Sigmoid colon (tissue), 3 donors: ENCODE results near the gene MYLIP.

Experiments
- POLR2A ChIP-seq, 2 donors: fragments of 450-650 bp; IDR thresholded peaks; one replicate each; pipeline ENCODE4 v1.6.1; 2016; ENCODE audit warnings: antibody characterized with exemption in 2 of 2, mild to moderate bottlenecking in 2 of 2, moderate library complexity in 2 of 2
- TF ChIP-seq, protein P1 (sequence below), 4 experiments: fragments of 450-650 bp in 3 of 4; fragments of 200-600 bp in 1 of 4; IDR thresholded peaks; one replicate each; pipeline ENCODE4 v1.5.1; 2016 to 2019; ENCODE audit warnings: antibody characterized with exemption in 4 of 4, mild to moderate bottlenecking in 3 of 4, moderate library complexity in 2 of 4

DNA sequence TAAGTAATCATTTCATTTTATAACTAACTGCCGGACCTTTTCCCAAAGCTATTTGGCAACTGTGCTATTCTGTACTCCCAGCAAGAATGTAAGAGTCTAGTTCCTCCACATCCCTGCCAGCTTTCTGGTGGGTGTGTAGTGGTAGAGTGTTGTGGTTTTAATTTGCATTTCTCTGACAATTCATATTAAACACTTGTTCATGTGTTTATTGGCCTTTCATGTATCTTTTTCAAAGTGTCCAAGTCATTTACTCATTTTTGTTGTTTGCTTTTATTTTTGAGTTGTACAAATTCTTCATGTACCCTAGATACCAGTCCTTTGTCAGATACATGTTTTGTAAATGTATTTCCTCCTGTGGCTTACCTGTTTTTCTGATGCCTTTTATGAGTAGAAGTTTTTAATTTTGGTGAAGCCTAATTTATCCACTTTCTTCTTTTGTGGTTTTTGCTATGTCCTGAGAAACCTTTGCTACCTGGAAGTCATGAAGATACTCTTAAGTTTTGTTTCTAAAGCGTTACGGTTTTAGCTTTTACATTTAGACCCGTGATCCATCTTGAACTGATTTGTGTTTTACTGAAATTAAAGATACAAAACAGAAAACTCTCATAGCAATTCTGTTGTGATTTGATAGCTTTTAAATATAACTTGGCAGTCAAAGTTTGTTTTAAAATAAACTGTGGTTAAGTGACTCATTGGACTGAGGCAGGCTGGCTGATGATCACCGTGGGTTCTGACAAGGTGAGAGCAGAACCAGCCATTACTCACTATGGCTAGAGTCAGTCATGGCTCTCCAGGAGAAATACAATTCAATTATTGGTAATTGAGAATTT is 8.0 kb downstream of the MYLIP start:
- TF ChIP-seq, protein P1, sequence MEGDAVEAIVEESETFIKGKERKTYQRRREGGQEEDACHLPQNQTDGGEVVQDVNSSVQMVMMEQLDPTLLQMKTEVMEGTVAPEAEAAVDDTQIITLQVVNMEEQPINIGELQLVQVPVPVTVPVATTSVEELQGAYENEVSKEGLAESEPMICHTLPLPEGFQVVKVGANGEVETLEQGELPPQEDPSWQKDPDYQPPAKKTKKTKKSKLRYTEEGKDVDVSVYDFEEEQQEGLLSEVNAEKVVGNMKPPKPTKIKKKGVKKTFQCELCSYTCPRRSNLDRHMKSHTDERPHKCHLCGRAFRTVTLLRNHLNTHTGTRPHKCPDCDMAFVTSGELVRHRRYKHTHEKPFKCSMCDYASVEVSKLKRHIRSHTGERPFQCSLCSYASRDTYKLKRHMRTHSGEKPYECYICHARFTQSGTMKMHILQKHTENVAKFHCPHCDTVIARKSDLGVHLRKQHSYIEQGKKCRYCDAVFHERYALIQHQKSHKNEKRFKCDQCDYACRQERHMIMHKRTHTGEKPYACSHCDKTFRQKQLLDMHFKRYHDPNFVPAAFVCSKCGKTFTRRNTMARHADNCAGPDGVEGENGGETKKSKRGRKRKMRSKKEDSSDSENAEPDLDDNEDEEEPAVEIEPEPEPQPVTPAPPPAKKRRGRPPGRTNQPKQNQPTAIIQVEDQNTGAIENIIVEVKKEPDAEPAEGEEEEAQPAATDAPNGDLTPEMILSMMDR (IDR thresholded peaks at IDR 0.05): no peak
- TF ChIP-seq POLR2A (IDR thresholded peaks at IDR 0.05): no peak
